HEK293 (cell line): ENCODE measurements around the gene PCNX3.

ENCODE experiments used
- CTCF ChIA-PET: fragments of 350-600 bp; formaldehyde crosslinking; extraction: SDS; loops from one replicate; lab custom pipeline; 2021; ENCODE audit warnings: antibody characterized with exemption; lab: Yijun Ruan, JAX
- POLR2A ChIA-PET: fragments of 300-600 bp; formaldehyde crosslinking; extraction: SDS; loops from one replicate; lab custom pipeline; 2020; ENCODE audit warnings: antibody characterized with exemption, inconsistent platforms; lab: Yijun Ruan, JAX
- H3K27ac ChIP-seq: fragments of 200-500 bp; sonication (Bioruptor generic); 2 replicates; pipeline ENCODE4 v1.5.1; 2014; ENCODE audit warnings: low read depth, low read length, control low read depth, inconsistent platforms; ENCODE audit errors: extremely low read depth
- H3K36me3 ChIP-seq, 2 experiments: fragments of 200-500 bp in 1 of 2; sonication (Bioruptor generic) in 1 of 2; 1 replicate in 1 of 2; 2 replicates in 1 of 2; pipeline ENCODE4 v1.5.1; 2014 to 2017; ENCODE audit warnings: inconsistent platforms in 2 of 2, low read length in 2 of 2; ENCODE audit not compliant: control insufficient read depth in 2 of 2, insufficient read depth in 1 of 2
- H3K4me1 ChIP-seq: fragments of 200-500 bp; sonication (Bioruptor generic); 2 replicates; pipeline ENCODE4 v1.5.1; 2014; ENCODE audit warnings: mild to moderate bottlenecking, low read length, inconsistent platforms; ENCODE audit not compliant: control insufficient read depth, insufficient read depth
- H3K4me3 ChIP-seq: 2 replicates; pipeline ENCODE4 v1.5.1; 2011; ENCODE audit warnings: low read depth, mild to moderate bottlenecking, control low read depth, low read length, moderate library complexity
- H3K9me3 ChIP-seq: fragments of 200-500 bp; sonication (Bioruptor generic); 2 replicates; pipeline ENCODE4 v1.5.1; 2014; ENCODE audit warnings: low read depth, low read length, inconsistent platforms; ENCODE audit not compliant: control insufficient read depth, insufficient read depth
- FEZF1 ChIP-seq: fragments of 450-650 bp; formaldehyde crosslinking; IDR thresholded peaks from 2 replicates; pipeline ENCODE4 v1.5.1; 2016; ENCODE audit warnings: missing biosample characterization, missing genetic modification characterization
- GLIS2 ChIP-seq: fragments of 450-650 bp; formaldehyde crosslinking; IDR thresholded peaks from 2 replicates; pipeline ENCODE4 v1.5.1; 2016; ENCODE audit warnings: missing biosample characterization, missing genetic modification characterization
- KLF9 ChIP-seq: fragments of 450-650 bp; formaldehyde crosslinking; IDR thresholded peaks from 2 replicates; pipeline ENCODE4 v1.5.1; 2016; ENCODE audit warnings: missing biosample characterization, missing genetic modification characterization, low read depth
- OVOL3 ChIP-seq: fragments of 450-650 bp; formaldehyde crosslinking; IDR thresholded peaks from 2 replicates; pipeline ENCODE4 v1.5.1; 2016; ENCODE audit warnings: missing biosample characterization, missing genetic modification characterization
- REPIN1 ChIP-seq: fragments of 450-650 bp; formaldehyde crosslinking; IDR thresholded peaks from 2 replicates; pipeline ENCODE4 v1.5.1; 2017; ENCODE audit warnings: missing biosample characterization, missing genetic modification characterization, low read depth
- SETDB1 ChIP-seq: IDR thresholded peaks from one replicate; pipeline ENCODE4 v1.6.1; 2017; ENCODE audit warnings: mild to moderate bottlenecking, low read length, moderate library complexity, mixed read lengths; ENCODE audit not compliant: insufficient read length
- YY2 ChIP-seq: fragments of 450-650 bp; formaldehyde crosslinking; IDR thresholded peaks from 2 replicates; pipeline ENCODE4 v1.5.1; 2016; ENCODE audit warnings: missing biosample characterization, missing genetic modification characterization
- ZFP37 ChIP-seq: fragments of 450-650 bp; formaldehyde crosslinking; IDR thresholded peaks from 2 replicates; pipeline ENCODE4 v1.5.1; 2016; ENCODE audit warnings: missing biosample characterization, missing genetic modification characterization
- ZNF114 ChIP-seq: fragments of 450-650 bp; formaldehyde crosslinking; IDR thresholded peaks from 2 replicates; pipeline ENCODE4 v1.5.0; 2017; ENCODE audit warnings: missing biosample characterization, missing genetic modification characterization
- ZNF155 ChIP-seq: fragments of 450-650 bp; formaldehyde crosslinking; IDR thresholded peaks from 2 replicates; pipeline ENCODE4 v1.5.1; 2016; ENCODE audit warnings: missing biosample characterization, missing genetic modification characterization
- ZNF16 ChIP-seq: fragments of 450-650 bp; formaldehyde crosslinking; IDR thresholded peaks from 2 replicates; pipeline ENCODE4 v1.5.1; 2016; ENCODE audit warnings: low read depth, missing biosample characterization, missing genetic modification characterization
- ZNF354C ChIP-seq: fragments of 450-650 bp; formaldehyde crosslinking; IDR thresholded peaks from 2 replicates; pipeline ENCODE4 v1.5.1; 2016; ENCODE audit warnings: missing biosample characterization, missing genetic modification characterization, low read depth, borderline replicate concordance
- ZNF366 ChIP-seq: fragments of 450-650 bp; formaldehyde crosslinking; conservative IDR thresholded peaks from 2 replicates; pipeline ENCODE4 v1.5.1; 2016; ENCODE audit warnings: missing biosample characterization, missing genetic modification characterization
- ZNF544 ChIP-seq: fragments of 450-650 bp; formaldehyde crosslinking; IDR thresholded peaks from 2 replicates; pipeline ENCODE4 v1.5.0; 2017; ENCODE audit warnings: missing biosample characterization, missing genetic modification characterization
- ZNF558 ChIP-seq: fragments of 450-650 bp; formaldehyde crosslinking; IDR thresholded peaks from 2 replicates; pipeline ENCODE4 v1.5.1; 2016; ENCODE audit warnings: missing biosample characterization, missing genetic modification characterization
- ZNF600 ChIP-seq: fragments of 450-650 bp; formaldehyde crosslinking; IDR thresholded peaks from 2 replicates; pipeline ENCODE4 v1.5.1; 2016; ENCODE audit warnings: missing biosample characterization, missing genetic modification characterization
- ZSCAN16 ChIP-seq: fragments of 450-650 bp; formaldehyde crosslinking; IDR thresholded peaks from 2 replicates; pipeline ENCODE4 v1.5.1; 2016; ENCODE audit warnings: missing biosample characterization, missing genetic modification characterization
- ZSCAN23 ChIP-seq: fragments of 450-650 bp; formaldehyde crosslinking; IDR thresholded peaks from 2 replicates; pipeline ENCODE4 v1.5.1; 2016; ENCODE audit warnings: missing biosample characterization, missing genetic modification characterization
- TF ChIP-seq, protein P1 (sequence below): fragments of 450-650 bp; formaldehyde crosslinking; IDR thresholded peaks from 2 replicates; pipeline ENCODE4 v1.5.1; 2016; ENCODE audit warnings: missing biosample characterization, missing genetic modification characterization
- TF ChIP-seq, protein P2 (sequence below): fragments of 450-650 bp; formaldehyde crosslinking; IDR thresholded peaks from 2 replicates; pipeline ENCODE4 v1.5.1; 2016; ENCODE audit warnings: missing biosample characterization, missing genetic modification characterization
- TF ChIP-seq, protein P3 (sequence below): fragments of 450-650 bp; formaldehyde crosslinking; IDR thresholded peaks from 2 replicates; pipeline ENCODE4 v1.5.1; 2016; ENCODE audit warnings: missing biosample characterization, missing genetic modification characterization
- TF ChIP-seq, protein P4 (sequence below): fragments of 450-650 bp; formaldehyde crosslinking; IDR thresholded peaks from 2 replicates; pipeline ENCODE4; 2016; ENCODE audit warnings: missing biosample characterization, missing genetic modification characterization
- TF ChIP-seq, protein P5 (sequence below): fragments of 450-650 bp; formaldehyde crosslinking; IDR thresholded peaks from 2 replicates; pipeline ENCODE4 v1.5.1; 2016; ENCODE audit warnings: missing biosample characterization, missing genetic modification characterization
- TF ChIP-seq, protein P6 (sequence below): fragments of 450-650 bp; formaldehyde crosslinking; IDR thresholded peaks from 2 replicates; pipeline ENCODE4 v1.5.1; 2017; ENCODE audit warnings: missing biosample characterization, mild to moderate bottlenecking, missing genetic modification characterization, moderate library complexity

PCNX3 gene

DNA sequence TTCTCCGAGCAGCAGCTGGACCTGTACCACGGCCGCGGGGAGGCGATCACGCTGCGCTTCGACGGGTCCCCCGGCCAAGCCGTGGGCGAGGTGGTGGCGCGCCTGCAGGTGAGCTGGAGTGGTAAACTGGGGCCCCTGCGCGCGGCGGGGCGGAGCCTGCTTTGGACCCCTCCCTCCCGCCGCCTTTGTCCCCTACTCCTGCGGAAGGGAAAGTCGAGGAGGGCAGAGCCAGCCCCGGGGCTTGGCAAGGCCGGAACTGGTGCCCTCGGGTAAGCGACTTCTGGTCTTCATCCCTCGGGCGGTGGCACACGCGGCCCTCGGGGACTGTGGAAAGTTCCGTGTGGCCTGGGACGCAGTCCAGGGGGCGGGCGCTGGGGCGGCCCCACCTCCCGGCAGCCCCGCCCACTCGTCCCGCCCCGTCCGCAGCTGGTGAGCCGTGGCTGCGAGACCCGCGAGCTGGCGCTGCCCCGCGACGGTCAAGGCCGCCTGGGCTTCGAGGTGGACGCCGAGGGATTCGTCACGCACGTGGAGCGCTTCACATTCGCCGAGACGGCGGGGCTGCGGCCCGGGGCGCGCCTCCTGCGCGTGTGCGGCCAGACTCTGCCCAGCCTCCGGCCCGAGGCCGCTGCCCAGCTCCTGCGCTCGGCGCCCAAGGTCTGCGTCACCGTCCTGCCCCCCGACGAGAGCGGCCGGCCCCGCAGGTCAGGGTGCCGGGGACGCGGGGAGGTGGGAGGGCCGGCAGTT, 31.6 kb downstream of the PCNX3 start:
- peaks cover 0 to 46% of the 10 kb centered on the region in 2 experiments; a peak in 1 of 3 replicates for H3K36me3 ChIP-seq
- TF ChIP-seq SETDB1 (no peak), ZSCAN23 (tag by site-specific recombination) (no peak), ZNF354C (no peak), YY2 (tag by site-specific recombination) (no peak), FEZF1 (no peak), ZSCAN16 (no peak), ZNF155 (no peak), OVOL3 (tag by site-specific recombination) (no peak), ZNF558 (no peak), KLF9 (tag by site-specific recombination) (no peak), GLIS2 (tag by site-specific recombination) (no peak), ZNF600 (tag by site-specific recombination) (no peak)
- TF ChIP-seq, protein P1, sequence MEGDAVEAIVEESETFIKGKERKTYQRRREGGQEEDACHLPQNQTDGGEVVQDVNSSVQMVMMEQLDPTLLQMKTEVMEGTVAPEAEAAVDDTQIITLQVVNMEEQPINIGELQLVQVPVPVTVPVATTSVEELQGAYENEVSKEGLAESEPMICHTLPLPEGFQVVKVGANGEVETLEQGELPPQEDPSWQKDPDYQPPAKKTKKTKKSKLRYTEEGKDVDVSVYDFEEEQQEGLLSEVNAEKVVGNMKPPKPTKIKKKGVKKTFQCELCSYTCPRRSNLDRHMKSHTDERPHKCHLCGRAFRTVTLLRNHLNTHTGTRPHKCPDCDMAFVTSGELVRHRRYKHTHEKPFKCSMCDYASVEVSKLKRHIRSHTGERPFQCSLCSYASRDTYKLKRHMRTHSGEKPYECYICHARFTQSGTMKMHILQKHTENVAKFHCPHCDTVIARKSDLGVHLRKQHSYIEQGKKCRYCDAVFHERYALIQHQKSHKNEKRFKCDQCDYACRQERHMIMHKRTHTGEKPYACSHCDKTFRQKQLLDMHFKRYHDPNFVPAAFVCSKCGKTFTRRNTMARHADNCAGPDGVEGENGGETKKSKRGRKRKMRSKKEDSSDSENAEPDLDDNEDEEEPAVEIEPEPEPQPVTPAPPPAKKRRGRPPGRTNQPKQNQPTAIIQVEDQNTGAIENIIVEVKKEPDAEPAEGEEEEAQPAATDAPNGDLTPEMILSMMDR (tag by site-specific recombination) = no peak
- TF ChIP-seq, protein P2, sequence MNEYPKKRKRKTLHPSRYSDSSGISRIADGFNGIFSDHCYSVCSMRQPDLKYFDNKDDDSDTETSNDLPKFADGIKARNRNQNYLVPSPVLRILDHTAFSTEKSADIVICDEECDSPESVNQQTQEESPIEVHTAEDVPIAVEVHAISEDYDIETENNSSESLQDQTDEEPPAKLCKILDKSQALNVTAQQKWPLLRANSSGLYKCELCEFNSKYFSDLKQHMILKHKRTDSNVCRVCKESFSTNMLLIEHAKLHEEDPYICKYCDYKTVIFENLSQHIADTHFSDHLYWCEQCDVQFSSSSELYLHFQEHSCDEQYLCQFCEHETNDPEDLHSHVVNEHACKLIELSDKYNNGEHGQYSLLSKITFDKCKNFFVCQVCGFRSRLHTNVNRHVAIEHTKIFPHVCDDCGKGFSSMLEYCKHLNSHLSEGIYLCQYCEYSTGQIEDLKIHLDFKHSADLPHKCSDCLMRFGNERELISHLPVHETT (tag by site-specific recombination) = no peak
- TF ChIP-seq, protein P3, sequence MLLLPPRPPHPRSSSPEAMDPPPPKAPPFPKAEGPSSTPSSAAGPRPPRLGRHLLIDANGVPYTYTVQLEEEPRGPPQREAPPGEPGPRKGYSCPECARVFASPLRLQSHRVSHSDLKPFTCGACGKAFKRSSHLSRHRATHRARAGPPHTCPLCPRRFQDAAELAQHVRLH (tag by site-specific recombination) = no peak
- TF ChIP-seq, protein P4, sequence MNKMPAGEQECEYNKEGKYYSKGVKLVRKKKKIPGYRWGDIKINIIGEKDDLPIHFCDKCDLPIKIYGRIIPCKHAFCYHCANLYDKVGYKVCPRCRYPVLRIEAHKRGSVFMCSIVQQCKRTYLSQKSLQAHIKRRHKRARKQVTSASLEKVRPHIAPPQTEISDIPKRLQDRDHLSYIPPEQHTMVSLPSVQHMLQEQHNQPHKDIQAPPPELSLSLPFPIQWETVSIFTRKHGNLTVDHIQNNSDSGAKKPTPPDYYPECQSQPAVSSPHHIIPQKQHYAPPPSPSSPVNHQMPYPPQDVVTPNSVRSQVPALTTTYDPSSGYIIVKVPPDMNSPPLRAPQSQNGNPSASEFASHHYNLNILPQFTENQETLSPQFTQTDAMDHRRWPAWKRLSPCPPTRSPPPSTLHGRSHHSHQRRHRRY = no peak
- TF ChIP-seq, protein P5, sequence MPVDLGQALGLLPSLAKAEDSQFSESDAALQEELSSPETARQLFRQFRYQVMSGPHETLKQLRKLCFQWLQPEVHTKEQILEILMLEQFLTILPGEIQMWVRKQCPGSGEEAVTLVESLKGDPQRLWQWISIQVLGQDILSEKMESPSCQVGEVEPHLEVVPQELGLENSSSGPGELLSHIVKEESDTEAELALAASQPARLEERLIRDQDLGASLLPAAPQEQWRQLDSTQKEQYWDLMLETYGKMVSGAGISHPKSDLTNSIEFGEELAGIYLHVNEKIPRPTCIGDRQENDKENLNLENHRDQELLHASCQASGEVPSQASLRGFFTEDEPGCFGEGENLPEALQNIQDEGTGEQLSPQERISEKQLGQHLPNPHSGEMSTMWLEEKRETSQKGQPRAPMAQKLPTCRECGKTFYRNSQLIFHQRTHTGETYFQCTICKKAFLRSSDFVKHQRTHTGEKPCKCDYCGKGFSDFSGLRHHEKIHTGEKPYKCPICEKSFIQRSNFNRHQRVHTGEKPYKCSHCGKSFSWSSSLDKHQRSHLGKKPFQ (tag by site-specific recombination) = no peak
- TF ChIP-seq, all 188 proteins: peak for 0
- ChIA-PET POLR2A (no interaction called here), CTCF (no interaction called here)
- H3K4me3 ChIP-seq = no peak overlapping the region
- H3K27ac ChIP-seq = no peak overlapping the region
- H3K4me1 ChIP-seq = peaks cover 1% of the 10 kb centered on the region; the same call in 1 of the 2 replicates
- H3K9me3 ChIP-seq = no peaks in the 10 kb centered on the region

DNA sequence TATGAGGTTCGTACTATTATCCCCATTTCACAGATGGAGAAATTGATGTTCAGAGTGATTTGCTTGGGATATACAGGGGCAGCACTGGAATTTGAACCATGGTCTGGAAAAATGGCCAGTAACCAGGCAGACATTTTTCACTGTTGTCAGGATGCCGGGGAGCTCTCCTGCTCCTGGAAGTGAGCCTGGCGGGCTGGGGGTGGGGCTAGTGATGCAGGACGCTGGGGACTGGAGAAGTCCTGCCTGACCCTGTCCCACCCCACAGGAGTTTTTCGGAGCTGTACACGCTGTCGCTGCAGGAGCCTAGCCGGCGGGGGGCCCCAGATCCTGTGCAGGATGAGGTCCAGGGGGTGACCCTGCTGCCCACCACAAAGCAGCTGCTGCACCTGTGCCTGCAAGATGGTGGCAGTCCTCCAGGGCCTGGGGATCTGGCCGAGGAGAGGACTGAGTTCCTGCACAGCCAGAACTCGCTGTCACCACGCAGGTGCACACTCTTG, 33.5 kb downstream of the PCNX3 start:
- Histone ChIP-seq H3K4me3 (no peak overlapping the region), H3K9me3 (no peaks in the 10 kb centered on the region), H3K4me1 (peaks cover 8% of the 10 kb centered on the region), H3K36me3 (peaks cover 0 to 49% of the 10 kb centered on the region in 2 experiments; a peak in 1 of 3 replicates), H3K27ac (no peak overlapping the region)
- CTCF ChIA-PET = interaction anchor here (0.8 to 1.3 kb wide), 2 partner anchors 11 to 19 kb away, joined by 5 to 6 read pairs; no protein-coding TSS in a partner anchor
- POLR2A ChIA-PET = interaction anchor here (0.7 to 6.5 kb wide), 2 partner anchors 10 to 14 kb away, joined by 3 to 50 read pairs; partner anchors contain the start of gene SIPA1
- TF ChIP-seq, protein P6, sequence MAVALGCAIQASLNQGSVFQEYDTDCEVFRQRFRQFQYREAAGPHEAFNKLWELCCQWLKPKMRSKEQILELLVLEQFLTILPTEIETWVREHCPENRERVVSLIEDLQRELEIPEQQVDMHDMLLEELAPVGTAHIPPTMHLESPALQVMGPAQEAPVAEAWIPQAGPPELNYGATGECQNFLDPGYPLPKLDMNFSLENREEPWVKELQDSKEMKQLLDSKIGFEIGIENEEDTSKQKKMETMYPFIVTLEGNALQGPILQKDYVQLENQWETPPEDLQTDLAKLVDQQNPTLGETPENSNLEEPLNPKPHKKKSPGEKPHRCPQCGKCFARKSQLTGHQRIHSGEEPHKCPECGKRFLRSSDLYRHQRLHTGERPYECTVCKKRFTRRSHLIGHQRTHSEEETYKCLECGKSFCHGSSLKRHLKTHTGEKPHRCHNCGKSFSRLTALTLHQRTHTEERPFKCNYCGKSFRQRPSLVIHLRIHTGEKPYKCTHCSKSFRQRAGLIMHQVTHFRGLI = no peak
- TF ChIP-seq ZNF16 (tag by site-specific recombination) (no peak), ZNF114 (no peak), ZFP37 (tag by site-specific recombination) (no peak), REPIN1 (tag by site-specific recombination) (no peak), ZNF366 (tag by site-specific recombination) (no peak), ZNF544 (tag by site-specific recombination) (no peak)
- TF ChIP-seq, protein P1 (tag by site-specific recombination) = no peak
